Embryonic facial prominence (tissue), 1 donor: ENCODE results near the gene WDCP.
"Not testable (repeated sequence)": the region's sequence is repeated elsewhere in the genome, so short reads cannot be mapped to it uniquely, and the experiment has no call there.

ENCODE experiments used
- DNase-seq: peaks from one replicate; pipeline ENCODE4 v3.0.0-alpha.2; 2016; ENCODE audit errors: extremely low spot score

Gene WDCP

GRCh38 chr2:24046930-24047702 lies at the start of gene WDCP:
TSS of gene WDCP (minus strand) at chr2:24047391. CDS start at chr2:24039494, 7,897 bp downstream.
- peak; percentile 98 for DNase-seq

GRCh38 chr2:24095171-24095677 lies 48.0 kb upstream of the WDCP start:
- DNase-seq, result not testable (repeated sequence)

DNA sequence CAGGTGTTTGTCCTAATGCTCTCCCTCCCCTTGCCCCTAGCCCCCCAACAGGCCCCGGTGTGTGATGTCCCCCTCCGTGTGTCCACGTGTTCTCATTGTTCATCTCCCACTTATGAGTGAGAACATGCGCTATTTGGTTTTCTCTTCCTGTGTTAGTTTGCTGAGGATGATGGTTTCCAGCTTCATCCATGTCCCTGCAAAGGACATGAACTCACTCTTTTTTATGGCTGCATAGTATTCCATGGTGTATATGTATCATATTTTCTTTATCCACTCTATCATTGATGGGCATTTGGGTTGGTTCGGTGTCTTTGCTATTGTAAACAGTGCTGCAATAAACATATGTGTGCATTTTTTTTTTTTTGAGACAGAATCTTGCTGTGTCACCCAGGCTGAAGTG lies 46.1 kb upstream of the WDCP start:
- DNase-seq, result not testable (repeated sequence)

DNA sequence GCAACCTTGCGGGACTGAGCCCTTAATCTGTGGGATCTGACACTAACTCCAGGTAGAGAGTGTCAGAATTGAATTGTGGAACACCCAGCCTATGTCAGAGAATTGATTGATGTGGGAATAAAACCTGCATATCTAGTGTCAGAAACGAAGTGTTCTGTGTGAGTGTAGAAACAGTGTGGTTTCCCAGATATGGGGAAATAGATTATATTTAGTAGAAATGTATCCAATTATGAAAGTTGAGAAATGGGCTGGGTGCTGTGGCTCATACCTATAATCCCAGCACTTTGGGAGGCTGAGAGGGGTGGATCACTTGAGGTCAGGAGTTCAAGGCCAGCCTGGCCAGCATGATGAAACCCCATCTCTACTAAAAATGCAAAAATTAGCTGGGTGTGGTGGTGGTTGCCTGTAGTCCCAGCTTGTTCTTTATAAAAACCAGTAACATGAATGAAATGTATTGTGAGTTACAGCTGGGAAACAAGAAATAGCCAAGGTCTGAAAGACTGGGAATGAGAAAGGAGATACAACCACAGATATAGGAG lies 41.7 kb upstream of the WDCP start:
- DNase-seq, result no peak

GRCh38 chr2:24087032-24087431 lies 39.8 kb upstream of the WDCP start:
- no peak for DNase-seq

- no peak for DNase-seq
Measured at GRCh38 chr2:24086241-24086640, 39.0 kb upstream of the WDCP start.

DNA sequence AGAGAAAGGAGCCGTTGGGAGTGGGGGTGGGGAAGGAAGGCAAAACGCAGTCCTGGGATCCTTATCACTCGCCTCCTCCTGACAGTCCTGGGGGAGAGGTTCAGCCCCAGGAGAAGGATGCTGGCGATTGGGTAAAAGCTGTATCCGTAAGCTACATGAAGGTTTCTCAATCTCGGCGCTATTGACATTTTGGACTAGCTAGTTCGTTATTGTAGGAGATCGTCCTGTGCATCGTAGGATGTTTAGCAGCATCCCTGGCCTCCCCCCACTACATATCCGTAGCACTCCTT lies 38.0 kb upstream of the WDCP start:
- no peak for DNase-seq

- DNase-seq, result peak; percentile 70
Measured at GRCh38 chr2:24084386-24085199, 37.4 kb upstream of the WDCP start, which contains the start of gene TP53I3. TSS of gene TP53I3 (minus strand) at chr2:24084834. CDS start at chr2:24084326, 508 bp downstream.

DNA sequence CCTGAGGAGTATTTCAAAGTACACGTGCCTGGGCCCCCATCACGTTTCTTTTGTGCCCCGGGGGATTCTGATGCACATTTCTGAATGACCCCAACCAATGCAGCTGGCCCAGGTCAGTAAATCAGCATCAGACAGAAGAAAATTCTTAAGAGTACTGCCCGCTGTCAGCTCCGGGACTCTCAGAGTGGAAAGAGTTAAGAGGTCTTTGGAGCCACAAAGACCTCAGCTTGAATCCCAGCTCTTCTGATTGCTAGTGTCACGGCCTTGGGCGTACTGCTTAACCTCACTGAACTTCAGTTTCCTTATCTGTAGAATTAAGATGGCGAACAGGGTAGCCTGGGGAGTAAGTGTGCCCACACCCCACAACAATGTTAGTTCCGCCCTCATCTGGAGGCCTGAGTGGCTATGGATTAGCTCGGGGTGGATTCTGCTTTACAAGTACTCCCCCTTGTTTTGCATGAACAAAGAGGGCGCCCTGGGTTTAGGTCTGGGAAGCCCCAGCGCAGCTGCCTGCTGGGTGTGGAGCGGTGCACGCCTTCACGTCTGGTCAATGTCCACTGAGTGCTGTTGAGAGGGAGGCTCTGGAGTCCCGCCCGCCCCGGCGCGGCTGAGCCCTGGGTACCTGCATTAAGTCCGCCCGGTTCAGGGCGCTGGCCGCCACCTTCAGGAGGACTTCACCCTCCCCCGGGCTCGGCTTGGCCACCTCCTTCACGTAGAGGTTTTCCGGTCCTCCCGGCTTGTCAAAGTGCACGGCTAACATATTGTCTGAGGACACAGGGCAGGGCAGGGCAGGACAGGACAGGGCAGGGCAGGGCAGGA lies 36.6 kb upstream of the WDCP start:
- peak; percentile 65 for DNase-seq

- DNase-seq, result no peak
Measured at GRCh38 chr2:24082787-24083566, 35.8 kb upstream of the WDCP start.

GRCh38 chr2:24080701-24081100 lies 33.5 kb upstream of the WDCP start:
- DNase-seq, result no peak

GRCh38 chr2:24077879-24078278 lies 30.7 kb upstream of the WDCP start:
- no peak for DNase-seq

GRCh38 chr2:24077535-24077877 lies 30.3 kb upstream of the WDCP start:
- no peak for DNase-seq

- peak; percentile 10 for DNase-seq
Measured at GRCh38 chr2:24076849-24077534, 29.8 kb upstream of the WDCP start.

- DNase-seq, result peak; percentile 95
Measured at GRCh38 chr2:24075915-24076848, 29.0 kb upstream of the WDCP start, which contains the start of gene SF3B6. TSS of gene SF3B6 (minus strand) at chr2:24076326. CDS start at chr2:24076229, 97 bp downstream.

DNA sequence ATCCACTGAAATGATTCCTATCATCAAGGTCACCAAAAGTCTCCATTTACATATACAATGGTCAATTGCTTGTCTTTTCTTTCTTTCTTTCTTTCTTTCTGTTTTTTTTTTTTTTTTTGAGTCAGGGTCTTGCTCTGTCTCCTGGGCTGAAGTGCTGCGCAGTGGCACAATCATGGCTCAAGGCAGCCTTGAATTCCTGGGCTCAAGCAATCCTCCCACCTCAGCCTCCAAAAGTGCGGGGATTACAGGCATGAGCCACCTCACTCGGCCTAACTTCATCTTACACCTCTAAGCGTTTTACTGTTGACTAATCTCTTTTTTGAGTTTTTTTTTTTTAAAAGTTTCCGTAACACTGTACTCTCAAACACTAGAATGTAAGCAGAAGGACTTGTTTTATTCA lies 28.1 kb upstream of the WDCP start:
- DNase-seq, result no peak

DNA sequence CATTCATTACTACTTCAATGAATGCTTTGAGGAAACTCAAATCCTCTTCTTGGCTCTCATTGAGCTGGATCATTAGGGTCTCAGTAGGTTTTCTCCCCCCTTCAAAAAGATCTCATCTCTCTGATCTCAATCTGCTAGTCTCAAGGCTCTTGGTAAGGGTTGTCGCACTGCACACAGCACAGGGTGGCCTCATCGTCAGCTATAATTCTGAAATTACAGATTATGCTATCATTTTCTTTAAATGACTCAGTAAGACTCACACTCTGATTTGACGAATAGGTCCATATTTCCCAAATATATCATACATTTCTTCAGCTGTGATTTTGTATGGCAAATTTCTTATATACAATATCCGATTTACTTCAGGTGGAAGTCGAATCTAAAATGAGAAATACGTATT lies 26.6 kb upstream of the WDCP start:
- no peak for DNase-seq

- DNase-seq, result no peak
Measured at GRCh38 chr2:24072259-24072658, 25.1 kb upstream of the WDCP start.

DNA sequence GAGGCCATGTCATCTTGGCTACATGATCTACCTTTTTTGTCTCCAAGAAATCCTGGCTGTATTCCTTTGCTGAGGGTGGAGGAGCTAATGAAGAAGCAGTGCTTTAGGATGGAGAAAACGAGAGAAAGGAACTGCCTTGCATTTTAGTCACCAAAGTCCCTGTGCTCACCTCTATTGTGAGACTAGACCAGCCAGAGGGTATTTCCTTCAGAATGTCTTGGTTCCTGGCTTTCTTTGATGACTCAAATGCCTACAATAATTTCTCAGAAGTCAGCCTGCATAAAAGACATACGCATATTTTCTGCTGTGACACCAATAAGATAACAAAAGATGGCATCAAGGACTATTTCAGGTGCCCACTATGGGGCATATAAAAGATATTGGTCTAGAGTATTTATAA lies 18.1 kb upstream of the WDCP start:
- no peak for DNase-seq
